Epidermal melanocyte (primary cell): ENCODE data around the gene HELLS.
"Not testable (repeated sequence)": the region's sequence is repeated elsewhere in the genome, so short reads cannot be mapped to it uniquely, and the experiment has no call there.

ENCODE experiments used
- DNase-seq: peaks from one replicate; pipeline ENCODE4 v3.0.0; 2011; ENCODE audit warnings: low spot score; ENCODE audit not compliant: insufficient read length

Gene HELLS

GRCh38 chr10:94607111-94607510, 61.5 kb downstream of the HELLS start:
- DNase-seq, result no peak

DNA sequence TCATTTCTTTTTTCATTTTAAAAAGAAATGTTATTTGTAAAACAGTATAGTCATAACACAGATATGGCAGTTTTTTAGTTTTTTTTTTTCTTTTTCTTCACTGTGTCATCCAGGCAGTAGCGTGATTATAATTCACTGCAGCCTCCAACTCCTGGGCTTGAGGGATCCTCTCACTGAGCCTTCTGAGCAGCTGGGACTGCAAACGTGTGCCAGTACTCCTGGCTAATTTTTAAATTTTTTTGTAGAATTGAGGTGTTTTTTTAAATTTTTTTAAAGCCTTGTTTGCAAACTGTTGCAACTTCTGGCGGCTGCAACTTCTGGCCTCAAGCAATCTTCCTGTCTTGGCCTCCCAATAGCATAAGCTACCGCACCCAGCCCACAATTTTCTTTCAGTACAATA, 63.0 kb downstream of the HELLS start:
- DNase-seq, result no peak

GRCh38 chr10:94614558-94614957, 69.0 kb downstream of the HELLS start:
- DNase-seq, result no peak

DNA sequence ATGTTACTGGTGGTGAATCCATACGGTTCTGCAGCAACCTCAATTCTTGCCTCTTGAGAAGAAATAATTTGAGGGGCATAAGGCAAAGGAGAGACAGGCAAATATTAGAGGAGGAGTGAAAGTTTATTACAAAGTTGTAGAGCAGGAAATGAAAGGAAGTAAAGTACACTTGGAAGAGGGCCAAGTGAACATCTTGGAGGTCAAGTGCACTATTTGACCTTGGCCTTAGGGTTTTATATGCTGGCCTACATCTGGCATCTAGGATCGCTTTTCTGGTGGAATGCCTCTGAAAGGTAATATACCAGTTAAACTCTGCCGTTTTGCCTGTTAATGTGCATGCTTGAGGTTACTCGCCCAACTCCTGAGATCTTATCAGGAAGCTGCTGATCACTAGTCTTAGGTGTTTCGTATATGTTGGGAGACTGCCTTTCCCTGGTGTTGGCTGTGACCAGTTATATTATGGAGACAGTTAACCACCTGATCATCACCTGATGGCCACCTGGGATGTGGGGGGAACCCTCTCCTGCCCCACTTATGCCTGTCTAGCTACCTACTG, 71.9 kb downstream of the HELLS start:
- no peak for DNase-seq

- no peak for DNase-seq
Observed at GRCh38 chr10:94622666-94623205, 77.1 kb downstream of the HELLS start.

DNA sequence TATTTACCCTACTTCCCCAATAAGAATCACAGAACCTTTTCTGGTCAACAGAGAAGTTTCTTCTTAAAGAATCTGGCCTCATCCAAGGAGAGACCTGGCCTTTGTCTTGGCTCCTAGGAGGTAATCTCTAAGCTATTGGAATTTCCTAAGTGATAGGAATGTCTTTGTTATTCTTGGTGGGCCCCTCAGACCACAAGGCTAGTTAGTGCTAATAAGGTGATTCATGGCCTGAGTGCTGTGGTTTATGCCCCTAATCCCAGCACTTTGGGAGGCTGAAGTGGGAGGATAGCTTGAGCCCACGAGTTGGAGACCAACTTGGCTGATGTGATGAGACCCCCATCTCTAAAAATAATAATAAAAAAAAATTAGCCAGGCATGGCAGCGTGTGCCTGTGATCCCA, 78.0 kb downstream of the HELLS start:
- DNase-seq, result no peak

GRCh38 chr10:94626476-94626875, 80.9 kb downstream of the HELLS start:
- DNase-seq, result no peak

DNA sequence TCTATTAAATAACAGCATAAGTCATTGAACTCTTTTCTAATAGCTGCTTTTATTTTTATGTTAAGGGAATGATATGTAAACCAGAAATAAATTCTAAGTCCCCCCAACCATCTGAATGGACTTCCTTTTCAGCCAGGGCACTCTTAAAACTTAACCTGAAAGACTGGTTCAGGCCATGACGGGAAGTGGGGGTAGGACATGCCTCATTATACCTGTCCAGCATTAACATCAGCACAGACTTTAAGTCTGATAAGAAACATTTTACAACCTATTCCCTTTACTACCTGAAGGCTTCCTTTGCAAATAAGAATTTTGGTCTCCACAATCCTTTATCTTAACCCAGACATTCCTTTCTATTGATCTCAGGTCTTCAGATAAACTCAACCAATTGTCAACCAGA, 81.9 kb downstream of the HELLS start:
- no peak for DNase-seq

DNA sequence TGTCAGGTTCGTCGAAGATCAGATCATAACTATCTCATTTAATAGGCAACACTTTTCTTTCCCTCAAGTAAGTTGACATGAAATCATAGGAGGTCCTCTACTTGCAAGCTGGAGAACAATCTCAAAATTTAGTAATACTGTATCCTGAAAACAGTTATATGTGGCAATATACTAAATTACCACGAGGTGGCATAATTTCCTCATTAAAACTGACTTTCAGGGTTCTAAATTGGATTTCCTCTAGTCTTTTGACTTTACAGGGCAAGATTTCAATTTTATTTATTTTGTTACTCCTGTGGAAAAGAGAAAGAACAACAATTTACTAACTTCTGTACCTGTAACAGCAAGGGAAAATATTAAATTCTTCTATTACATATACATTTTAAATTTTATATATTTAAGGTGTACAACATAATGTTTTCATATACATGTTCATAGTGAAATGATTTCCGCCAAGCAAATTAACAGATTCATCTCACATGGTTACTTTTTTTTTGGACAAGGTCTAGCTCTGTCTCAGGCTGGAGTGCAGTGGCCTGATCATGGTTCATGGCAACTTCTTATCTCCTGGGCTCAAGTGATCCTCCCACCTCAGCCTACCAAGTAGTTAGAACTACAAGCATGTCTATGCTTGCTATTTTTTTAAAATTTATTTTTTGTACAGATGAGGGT, 84.6 kb downstream of the HELLS start:
- DNase-seq, result no peak

DNA sequence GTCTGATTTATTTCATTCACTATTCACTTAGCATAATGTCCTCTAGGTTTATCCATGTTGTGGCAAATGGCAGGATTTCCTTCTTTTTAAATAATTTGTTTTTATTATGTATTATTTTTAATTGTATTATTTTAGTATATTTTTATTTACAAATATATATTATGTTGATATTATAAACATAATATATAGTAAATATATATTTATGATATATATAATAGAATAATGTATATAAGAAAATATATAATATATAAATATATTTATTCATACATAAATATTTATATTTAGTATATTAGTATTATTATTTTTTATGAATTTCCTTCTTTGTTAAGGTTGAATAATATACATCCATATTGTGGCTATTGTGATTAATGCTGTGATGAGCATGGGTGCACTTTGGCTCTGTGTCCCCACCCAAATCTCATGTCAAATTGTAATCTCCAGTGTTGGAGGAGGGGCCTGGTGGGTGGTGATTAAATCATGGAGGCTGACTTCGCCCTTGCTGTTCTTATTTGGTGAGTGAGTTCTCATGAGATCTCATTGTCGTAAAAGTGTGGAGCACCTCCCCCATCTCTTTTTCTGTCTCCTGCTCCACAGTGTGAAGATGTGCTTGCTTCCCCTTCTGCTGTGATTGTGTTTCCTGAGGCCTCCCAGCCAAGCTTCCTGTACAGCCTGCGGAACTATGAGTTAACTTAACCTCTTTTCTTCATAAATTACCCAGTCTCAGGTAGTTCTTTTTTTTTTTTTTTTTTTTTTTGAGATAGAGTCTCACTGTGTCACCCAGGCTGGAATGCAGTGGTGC, 85.7 kb downstream of the HELLS start:
- DNase-seq, result no peak

- no peak for DNase-seq
Observed at GRCh38 chr10:94632954-94633353, 87.4 kb downstream of the HELLS start.

DNA sequence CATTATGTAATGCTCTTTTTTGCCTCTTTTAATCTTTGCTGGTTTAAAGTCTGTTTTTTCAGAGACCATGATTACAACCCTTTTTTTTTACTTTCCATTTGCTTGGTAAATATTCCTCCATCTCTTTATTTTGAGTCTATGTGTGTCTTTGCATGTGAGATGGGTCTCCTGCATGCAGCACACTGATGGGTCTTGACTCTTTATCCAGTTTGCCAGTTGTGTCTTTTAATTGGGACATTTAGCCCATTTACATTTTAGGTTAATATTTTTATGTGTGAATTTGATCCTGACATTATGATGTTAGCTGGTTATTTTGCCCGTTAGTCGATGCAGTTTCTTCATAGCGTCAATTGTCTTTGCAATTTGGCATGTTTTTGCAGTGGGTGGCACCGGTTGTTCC, 92.5 kb downstream of the HELLS start:
- DNase-seq, result not testable (repeated sequence)

GRCh38 chr10:94639902-94640301, 94.3 kb downstream of the HELLS start:
- DNase-seq, result no peak

DNA sequence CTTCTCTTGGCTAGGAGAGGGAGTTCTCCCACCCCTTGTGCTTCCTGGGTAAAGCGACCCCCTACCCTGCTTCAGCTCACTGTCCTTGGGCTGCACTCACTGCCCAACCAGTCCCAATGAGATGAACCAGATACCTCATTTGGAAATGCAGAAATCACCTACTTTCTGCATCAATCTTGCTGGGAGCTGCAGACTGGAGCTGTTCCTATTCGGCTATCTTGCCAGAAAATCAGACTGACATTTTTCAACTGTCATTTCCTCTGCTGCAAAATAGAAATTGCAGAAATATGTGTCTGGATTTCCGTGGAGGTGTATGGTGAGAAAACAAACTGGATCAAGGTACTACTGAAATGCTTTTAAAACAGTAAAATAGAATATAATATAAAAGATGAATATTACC, 95.0 kb downstream of the HELLS start:
- DNase-seq, result no peak

- DNase-seq, result no peak
Observed at GRCh38 chr10:94641480-94641879, 95.9 kb downstream of the HELLS start.

DNA sequence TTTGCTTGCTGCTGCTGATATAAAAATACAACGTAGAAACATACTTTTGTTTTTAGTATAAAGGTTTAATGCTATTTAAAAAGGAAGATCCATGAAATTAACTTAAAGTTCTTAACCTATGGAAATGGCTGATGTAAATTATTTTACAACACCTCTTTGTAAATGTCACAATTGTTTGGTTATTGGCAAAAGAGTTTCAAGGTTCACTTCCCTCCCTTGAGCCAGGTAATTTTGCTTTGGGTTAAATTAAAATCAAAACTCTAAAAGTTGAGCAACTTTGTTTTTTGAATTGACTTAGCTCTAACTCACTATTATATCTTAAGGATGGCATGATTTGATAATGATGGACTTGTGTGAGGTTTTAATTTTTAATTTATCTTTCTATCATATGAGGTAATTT, 98.8 kb downstream of the HELLS start:
- DNase-seq, result no peak

DNA sequence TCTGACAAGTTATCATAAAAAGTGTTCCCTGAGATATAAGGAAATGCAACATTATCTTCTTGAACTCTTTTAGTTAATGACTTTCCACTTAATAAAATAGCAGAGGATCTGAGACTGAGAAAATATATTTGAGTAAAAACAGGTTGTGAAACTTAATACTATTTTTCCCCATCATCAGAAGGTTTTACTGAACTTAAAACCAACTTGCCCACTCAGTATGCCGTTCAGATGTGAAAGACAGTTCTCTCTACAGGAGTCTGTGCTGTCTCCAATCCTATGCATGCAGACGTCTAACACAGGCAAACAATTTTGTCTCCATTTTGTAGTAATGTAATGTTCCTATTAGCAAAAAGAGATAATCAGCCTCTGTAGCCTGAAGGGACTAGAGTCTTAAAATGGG, 99.7 kb downstream of the HELLS start:
- DNase-seq, result no peak
